CD4-positive, alpha-beta T cell treated with Interferon gamma for 1 hour (primary cell): ENCODE measurements around the gene SSX5.
"Not testable (repeated sequence)": the region's sequence is repeated elsewhere in the genome, so short reads cannot be mapped to it uniquely, and the experiment has no call there.

Experiments
- DNase-seq: peaks from one replicate; pipeline ENCODE4 v3.0.0-alpha.2; 2020

The SSX5 gene

GRCh38 chrX:48196745-48197201, at the start of gene SSX5:
Gene SSX5 (minus strand): TSS chrX:48196795. CDS start chrX:48195358, 1,437 bp downstream.
- no peak for DNase-seq

GRCh38 chrX:48224196-48224595, 27.6 kb upstream of the SSX5 start:
- DNase-seq, result not testable (repeated sequence)

- DNase-seq, result not testable (repeated sequence)
These were observed 17.7 kb upstream of the SSX5 start for GRCh38 chrX:48214341-48214740.

GRCh38 chrX:48190024-48190423, 6.6 kb downstream of the SSX5 start:
- DNase-seq, result not testable (repeated sequence)

- DNase-seq, result not testable (repeated sequence)
These were observed 14.7 kb downstream of the SSX5 start for GRCh38 chrX:48181882-48182281.

- DNase-seq, result no peak
These were observed 15.8 kb downstream of the SSX5 start for GRCh38 chrX:48180811-48181210.

- DNase-seq, result no peak
These were observed 16.9 kb downstream of the SSX5 start for GRCh38 chrX:48179691-48180090.

GRCh38 chrX:48166322-48166721, 30.3 kb downstream of the SSX5 start:
- not testable (repeated sequence) for DNase-seq

GRCh38 chrX:48165241-48165640, 31.4 kb downstream of the SSX5 start:
- DNase-seq, result no peak

- DNase-seq, result no peak
These were observed 40.6 kb downstream of the SSX5 start for GRCh38 chrX:48156014-48156413.

GRCh38 chrX:48154796-48155195, 41.8 kb downstream of the SSX5 start:
- no peak for DNase-seq

- DNase-seq, result no peak
These were observed 42.8 kb downstream of the SSX5 start for GRCh38 chrX:48153769-48154168.

GRCh38 chrX:48142697-48143096, 53.9 kb downstream of the SSX5 start:
- not testable (repeated sequence) for DNase-seq

- DNase-seq, result not testable (repeated sequence)
These were observed 54.6 kb downstream of the SSX5 start for GRCh38 chrX:48141810-48142508.

- not testable (repeated sequence) for DNase-seq
These were observed 57.5 kb downstream of the SSX5 start for GRCh38 chrX:48139076-48139475.
